NCI-H146 treated with DMSO at 0.1 percent for 48 hours (cell line): ENCODE results near the gene SAPCD2.

Source experiments
- DNase-seq: peaks from one replicate; lab custom pipeline; 2025; ENCODE audit not compliant: unreplicated experiment; lab: John Stamatoyannopoulos, UW

SAPCD2 gene

DNA sequence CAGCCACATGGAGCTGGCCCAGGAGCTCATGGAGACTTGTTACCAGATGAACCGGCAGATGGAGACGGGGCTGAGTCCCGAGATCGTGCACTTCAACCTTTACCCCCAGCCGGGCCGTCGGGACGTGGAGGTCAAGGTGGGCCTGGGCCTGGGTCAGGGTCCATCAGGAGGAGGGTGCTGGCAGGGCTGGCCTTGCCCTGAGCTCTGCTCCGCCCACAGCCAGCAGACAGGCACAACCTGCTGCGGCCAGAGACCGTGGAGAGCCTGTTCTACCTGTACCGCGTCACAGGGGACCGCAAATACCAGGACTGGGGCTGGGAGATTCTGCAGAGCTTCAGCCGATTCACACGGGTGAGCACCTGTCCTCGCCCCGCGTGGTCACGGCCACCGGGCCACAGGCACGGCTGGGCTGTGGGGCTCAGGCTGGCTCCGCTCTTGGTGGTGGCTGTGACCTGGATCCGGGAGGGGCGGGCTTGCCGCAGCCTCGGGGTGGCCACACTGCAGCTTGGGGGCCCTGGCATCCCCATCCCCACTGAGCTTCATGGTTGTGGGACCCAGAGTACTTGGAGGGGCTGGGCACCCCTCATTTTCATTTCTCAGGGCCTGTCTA is 37.1 kb upstream of the SAPCD2 start:
- no peak for DNase-seq

DNA sequence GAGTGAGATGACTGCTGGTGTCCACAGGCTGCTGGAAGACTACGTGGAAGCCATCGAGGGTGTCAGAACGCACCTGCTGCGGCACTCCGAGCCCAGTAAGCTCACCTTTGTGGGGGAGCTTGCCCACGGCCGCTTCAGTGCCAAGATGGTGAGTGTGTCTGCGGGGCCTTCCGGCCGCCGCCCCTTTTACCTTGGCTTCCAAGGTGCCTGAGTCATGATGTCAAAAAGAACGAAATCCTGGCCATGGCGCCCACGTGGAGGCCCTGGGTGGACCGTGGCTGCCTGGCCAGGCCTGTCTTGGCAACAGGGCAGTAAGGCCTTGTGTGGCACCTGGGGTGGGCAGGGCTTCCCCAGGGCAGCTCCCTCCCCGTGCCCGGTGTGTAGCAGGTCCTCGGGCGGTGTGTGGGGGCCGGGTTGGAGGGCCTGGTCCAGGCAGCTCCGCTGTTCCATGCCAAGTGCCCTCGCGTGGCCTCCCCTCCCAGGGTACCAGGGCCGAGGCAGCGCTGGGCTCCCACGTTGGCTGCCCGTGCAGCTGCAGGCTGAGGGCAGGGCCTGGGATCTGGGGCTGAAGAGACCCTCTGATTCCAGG is 36.4 kb upstream of the SAPCD2 start:
- DNase-seq = no peak

DNA sequence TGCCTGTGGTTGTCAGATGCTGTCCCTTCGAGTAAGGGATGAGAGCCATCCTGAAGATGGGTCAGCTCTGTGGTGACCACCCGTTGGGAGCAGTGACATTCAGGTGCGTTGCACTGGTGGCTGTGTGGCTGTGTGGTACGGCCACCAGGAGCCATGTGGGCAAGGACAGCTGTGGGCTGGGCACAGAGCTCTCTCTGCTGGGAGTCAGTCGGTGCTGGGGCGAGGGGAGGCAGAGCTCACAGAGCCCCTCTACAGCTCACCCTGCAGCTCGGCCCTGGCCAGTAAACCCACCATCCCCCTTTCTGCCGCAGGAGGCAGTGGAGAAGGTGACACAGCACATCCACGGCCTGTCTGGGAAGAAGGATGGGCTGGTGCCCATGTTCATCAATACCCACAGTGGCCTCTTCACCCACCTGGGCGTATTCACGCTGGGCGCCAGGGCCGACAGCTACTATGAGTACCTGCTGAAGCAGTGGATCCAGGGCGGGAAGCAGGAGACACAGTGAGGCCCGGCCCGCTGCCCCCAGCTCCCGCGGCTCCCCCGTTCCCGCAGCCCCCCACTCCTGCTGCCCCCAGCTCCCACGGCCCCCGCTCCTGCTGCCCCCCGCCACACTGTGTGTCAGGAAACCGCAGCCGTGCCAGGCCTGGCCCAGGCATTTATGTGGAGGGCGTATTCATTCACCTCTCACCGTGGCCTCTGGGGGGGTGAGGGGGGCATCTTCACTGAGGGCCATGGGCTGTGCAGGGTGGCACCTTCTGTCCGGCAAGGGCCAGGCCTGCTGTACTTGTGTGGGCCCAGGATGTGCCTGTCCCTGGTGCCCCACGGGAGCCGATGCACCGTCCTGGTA is 35.7 kb upstream of the SAPCD2 start:
- no peak for DNase-seq

DNA sequence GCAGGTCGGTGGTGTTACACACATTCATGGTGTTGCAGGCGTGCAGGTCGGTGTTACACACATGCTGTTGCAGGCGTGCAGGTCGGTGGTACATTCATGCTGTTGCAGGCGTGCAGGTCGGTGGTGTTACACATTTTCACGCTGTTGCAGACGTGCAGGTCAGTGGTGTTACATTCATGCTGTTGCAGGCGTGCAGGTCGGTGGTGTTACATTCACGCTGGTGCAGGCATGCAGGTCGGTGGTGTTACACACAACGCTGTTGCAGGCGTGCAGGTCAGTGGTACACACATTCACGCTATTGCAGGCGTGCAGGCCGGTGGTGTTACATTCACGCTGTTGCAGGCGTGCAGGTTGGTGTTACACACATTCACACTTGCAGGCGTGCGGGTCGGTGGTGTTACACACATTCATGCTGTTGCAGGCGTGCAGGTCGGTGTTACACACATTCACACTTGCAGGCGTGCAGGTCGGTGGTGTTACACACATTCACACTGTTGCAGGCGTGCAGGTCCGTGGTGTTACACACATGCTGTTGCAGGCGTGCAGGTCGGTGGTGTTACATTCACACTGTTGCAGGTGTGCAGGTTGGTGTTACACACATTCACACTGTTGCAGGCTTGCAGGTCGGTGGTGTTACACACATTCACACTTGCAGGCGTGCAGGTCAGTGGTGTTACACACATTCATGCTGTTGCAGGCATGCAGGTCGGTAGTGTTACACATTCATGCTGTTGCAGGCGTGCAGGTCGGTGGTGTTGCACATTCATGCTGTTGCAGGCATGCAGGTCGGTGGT is 33.0 kb upstream of the SAPCD2 start:
- no peak for DNase-seq

DNA sequence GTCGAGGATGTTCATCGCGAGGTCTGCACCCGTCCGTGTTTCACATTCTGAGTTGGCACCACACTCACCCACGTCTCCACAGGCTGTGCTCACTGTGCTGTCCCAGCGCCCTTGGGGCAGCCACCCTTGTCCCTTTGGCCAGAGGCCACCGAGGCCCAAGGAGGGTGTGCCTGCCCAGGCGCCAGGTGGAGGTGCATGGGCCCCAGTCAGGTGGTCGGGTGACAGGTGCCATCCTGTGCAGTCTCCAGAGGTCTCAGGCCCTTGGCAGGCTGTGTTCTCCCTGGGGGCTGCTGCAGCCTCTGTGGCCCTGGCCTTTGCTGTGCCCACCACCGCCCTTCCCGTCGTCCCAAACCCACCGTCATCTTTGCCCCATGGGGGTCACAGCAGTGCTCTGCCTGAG is 28.9 kb upstream of the SAPCD2 start:
- DNase-seq = no peak

DNA sequence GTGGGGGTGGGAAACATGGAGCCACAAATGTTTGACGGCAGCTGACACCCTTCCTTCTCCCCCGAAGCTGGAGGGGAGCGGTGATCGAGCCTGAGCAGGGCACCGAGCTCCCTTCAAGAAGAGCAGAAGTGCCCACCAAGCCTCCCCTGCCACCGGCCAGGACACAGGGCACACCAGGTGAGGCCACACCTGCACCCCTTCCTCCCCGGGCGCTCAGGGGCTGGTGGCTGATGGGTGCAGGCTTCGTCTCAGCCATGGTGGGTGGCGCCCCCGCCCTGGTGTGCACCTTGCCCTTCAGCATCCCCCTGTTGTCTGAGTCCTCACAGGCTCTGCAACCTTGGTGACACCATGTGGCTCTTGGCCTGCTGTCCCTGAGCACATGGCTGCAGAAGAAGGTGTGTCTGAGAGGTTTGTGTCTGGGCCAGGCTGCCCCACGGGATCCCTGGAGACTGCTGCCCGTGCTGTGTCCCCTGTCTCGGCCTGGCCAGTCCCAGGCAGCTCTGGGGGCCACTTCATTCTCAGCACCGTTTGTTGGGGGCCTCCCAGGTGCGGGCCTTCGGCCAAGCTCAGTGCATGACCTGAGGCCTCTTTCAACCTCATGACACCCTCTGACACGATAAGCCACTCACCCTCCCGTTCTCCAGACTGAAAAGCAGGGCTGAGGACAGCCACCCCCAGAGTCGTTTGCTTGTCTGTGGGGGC is 27.6 kb upstream of the SAPCD2 start:
- DNase-seq = no peak

DNA sequence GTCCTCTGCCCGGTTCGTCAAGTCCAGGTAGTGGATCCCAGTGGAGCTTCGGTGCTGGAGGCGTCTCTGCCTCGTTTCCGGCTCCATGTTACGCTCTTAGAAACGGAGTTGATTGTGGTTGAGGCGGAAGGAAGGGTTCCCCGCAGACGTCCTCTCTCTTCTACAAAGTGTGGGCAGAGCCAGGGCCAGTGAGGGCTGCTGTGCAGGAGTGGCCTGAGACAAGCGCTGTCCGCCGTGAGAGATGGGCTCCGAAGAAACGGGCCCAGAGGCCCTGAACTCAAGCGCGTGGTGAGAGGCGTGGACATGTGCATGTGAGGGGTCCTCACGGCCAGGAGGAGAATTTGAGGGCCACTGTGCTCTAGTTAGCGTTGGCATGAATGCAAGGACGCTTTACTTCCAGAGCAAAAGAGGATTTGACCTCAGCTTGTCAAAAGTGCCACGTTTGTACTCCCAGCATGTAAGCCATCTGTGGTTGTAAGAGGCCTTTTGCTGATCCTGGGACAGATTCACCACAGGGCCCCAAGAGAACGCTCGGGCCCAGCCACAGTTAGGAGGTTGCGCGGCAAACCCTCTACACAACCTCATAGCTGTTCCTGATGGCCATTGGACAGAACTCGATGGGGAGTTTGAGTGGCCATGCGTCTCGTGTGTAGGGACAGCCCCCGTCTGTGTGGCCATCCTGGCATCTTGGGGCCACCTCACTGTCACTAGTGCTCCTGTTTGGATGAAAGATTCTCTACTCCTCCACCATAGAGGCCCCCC is 26.6 kb upstream of the SAPCD2 start:
- DNase-seq = no peak

DNA sequence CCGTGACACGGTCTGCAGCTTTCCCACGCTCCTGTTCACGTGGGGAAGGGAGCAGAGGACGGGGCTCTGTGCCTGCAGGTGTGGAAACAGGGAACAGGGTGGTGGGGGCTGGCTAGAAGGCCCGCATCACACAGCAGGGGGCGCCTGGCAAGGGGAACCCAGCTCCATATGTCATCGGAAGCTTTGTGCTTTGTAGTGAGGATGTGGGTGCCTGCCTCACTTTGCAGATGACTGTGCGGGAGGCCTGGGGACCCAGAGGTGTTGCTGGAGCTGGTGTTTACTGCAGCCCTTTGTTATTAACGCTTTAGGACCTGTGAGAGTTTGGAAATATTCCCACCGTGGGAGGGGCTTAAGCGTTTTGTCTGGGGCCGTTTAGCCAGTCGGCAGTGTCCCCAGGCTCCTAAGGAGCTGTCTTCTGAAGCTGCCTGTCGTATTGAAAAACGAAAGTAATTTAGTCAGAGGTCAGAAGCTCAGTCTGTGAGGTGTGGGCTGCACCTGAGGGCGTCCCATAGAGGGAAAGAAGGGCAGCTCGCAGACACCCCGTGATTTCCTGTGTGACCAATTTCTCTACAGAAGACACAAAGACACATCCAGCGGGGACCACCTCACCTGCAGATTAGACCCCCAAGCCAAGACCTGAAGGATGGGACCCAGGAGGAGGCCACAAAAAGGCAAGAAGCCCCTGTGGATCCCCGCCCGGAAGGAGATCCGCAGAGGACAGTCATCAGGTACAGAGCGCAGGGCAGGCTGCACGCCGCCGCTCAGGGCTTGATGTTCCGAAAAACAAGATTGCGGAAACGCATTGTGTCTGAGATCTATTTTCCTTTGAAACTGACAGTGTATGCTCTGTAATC is 25.5 kb upstream of the SAPCD2 start:
- no peak for DNase-seq

DNA sequence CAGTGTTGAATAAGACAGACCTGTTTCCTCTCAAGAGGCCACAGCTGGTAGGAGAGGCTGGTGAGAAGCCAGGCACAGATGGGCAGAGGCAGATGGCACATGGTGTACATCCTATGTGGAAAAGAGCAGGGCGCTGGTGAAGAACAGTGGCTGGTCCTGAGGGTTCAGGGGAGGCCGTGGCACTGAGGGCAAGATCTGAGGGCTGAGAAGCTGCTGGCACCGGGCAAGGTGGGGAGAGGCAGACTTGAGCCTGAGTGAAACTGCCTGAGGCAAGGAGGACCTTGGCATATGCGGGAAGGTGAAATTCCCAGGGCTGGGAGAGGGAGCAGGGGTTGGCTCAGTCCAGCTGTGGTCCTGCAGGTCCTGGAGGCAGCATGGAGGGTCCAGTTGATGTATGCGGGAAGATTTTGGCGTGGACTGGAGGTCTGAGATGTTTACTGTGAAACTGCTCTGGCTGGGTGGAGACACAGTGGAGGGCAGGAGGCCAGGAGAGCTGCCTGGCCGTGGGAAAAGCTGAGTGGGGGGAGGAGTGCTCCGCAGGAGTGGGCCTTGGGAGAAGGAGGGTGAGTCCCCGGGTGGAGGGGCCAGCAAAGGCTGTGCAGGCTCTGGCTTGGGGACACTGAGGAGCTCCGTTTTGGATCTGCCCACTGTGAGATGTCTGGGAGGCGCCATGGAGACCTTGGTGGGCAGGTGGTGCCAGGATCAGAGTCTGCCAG is 19.0 kb upstream of the SAPCD2 start:
- DNase-seq = no peak

DNA sequence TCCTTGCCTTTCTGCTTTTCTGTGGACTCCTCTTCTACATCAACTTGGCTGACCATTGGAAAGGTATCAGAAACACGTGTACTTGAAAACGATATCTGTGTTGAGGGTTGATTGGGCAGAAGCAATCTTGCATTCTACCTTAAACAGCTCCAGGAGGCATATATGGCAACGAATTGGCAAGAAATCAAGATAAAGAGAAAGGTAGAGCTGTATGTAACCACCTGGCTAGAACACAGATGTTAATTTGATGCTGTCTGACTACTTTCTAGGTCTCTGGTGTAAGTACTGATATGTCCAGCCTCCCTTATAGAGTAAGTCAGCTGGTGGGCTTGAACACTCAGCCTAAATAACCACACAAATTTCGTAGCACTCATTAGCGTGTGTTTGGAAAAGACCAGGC is 17.8 kb upstream of the SAPCD2 start:
- no peak for DNase-seq

DNA sequence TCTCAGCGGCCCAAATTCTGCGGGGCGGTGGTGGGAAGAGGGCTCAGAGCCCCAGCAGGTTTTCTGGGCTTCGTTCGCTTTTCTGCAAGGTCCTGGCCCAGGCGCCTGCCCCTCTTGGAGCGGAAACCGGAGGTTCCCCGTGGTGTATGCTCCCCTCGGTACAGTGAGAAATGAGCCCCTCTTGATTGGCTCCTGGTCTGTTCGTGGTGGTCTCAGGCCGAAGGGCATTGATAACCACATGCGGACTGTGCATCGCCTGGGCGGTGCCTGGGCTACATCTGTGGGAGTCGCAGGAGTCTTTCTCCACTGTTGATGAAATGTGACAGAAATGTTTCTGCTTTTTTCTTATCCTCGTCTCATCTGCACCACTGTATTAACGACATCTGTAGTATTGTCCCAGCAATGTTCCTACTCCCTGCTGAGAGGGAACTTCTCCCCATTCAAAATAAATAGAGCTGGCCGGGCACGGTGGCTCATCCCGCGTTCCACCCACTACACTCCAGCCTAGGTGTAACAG is 17.1 kb upstream of the SAPCD2 start:
- no peak for DNase-seq

DNA sequence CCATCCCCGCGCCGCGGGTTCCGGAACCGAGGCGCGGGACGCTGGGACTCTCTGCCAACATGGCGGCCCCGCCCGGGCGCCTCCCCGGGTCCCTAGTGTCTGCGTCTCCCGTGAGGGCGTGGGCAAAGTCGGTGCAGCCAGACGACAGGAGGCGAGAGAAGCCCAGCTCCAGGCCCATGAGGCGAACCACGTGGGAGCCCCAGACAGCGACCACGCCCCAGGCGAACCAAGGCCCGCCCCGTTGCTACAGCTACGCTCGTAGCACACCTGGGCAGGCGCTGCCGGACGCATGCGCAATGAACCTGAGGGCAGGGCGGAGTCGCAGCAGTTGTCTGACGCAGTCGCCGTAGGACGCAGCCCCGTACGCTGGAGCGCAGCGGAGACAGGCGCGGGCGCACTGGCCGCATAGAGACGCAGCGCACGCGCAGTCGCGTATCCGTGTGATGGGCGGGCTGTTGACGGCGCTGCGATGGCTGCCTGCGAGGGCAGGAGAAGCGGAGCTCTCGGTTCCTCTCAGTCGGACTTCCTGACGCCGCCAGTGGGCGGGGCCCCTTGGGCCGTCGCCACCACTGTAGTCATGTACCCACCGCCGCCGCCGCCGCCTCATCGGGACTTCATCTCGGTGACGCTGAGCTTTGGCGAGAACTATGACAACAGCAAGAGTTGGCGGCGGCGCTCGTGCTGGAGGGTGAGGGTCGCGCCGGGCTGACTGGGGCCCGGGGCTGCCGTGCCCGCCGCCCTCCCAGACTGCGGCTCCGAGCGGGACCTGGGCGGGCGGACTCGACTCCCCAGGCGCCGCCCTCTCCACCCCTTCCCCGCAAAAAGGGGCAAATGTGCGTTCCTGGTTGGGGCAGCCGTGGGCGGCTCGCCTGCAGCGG is 16.4 kb upstream of the SAPCD2 start, which contains the start of gene MAN1B1:
TSS of gene MAN1B1 (plus strand) at position 455 of the 878 bp plus-strand sequence. CDS start at position 470, 15 bp downstream.
- peak; percentile 89 for DNase-seq

DNA sequence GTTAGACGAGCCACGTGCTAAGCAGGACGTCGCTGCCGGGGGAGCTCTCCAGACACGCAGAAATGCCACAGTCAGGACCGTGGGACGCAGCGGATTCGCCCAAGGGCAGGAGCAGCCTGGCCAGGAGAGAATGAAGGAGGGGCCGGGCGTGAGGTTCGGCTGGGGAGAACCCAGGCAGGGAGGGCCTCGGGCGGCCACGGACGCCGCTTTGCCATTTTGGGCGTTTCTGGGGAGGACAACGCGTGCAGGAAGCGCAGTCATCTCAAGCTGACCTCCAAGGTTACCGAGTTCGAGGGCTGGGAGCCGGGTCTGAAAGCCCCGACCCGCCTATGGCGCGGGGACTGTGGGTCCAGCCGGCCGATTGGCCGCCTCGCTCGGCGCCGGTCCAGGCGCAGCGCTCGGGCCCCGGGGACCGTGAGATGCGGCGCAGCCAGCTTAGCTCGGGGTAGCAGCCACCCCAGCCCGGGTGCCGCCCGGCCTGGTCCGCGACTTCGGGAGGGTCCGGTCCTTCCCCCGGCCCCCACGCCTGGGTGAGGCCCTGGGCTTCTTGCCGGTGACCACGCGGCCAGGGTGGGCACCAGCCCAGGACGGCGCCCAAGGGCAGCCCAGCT is 15.7 kb upstream of the SAPCD2 start:
- peak; percentile 4 for DNase-seq

DNA sequence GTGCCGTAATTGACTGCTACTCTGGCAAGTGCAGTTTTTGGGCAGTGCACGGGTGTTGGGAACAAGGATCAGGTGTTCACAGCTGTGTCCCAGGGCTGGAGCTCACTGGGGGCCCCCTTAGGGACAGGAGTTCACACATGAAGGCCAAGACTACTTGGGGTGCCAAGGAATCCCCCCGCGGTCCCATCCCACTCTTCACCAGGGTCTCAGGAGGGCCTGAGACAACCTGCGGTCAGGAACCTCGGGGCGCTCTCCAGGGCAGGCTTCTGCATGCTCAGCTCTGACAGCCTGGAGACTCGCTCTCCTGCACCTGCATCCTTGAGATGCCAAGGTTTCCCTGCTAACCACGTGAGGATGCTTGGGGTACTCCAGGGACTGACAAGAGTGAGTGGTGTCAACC is 14.2 kb upstream of the SAPCD2 start:
- DNase-seq = no peak

DNA sequence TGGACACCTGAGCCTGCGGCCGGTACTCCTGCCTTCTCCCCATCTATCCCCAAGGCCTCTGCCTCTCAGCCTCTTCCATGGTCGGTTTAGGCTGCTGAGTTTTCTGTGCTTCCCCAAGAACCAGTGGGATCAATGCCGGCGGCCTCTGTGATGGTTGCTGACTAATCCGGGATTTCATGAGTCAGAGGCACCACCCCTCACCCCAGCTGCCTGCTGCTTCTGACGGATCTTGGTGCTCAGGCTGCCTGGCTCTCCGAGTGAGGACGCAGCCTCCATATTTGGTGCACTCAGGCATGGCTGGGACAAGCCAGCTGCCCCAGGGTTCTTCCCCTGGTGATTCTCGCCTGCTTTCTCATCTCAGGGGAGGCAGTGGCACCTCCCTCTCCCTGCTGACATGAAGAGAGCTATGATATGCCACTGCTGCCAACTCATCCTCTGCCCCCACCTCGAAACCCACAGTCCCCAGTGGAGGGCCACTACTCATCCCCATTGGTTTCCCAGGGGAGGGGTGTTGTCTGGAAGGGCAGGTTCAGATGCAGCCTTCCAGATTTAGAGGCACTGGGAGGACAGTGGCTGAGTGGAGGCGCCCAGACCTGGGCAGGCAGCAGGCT is 13.1 kb upstream of the SAPCD2 start:
- DNase-seq = no peak

DNA sequence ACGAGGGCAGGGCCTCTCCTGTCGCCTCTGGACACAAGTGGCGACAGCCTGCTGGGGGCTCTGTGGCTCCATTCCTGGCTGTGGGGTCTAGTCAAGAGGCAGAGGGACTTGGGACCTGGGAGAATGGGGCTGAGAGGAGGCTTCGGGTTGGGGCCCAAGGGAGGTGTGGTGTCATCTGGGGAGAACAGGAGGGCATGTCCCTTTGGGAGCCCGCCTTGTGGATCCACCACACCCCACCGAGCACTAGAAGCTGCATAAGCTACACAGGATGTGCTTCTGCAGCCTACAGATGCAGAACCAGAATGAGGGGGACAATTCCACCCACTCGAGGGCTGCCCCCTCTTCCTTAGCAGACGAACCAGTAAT is 12.6 kb upstream of the SAPCD2 start:
- no peak for DNase-seq
